Erythroblast (primary cell): Measurements from ENCODE around the gene AGAP1.

Experiments used
- GATA1 ChIP-seq: IDR thresholded peaks from 2 replicates; pipeline ENCODE4 v1.6.1; 2011; ENCODE audit warnings: low read depth, mild to moderate bottlenecking, control low read depth, low read length, moderate library complexity
- POLR2A ChIP-seq: IDR thresholded peaks from 2 replicates; pipeline ENCODE4 v1.6.1; 2011; ENCODE audit warnings: mild to moderate bottlenecking, low read length

DNA sequence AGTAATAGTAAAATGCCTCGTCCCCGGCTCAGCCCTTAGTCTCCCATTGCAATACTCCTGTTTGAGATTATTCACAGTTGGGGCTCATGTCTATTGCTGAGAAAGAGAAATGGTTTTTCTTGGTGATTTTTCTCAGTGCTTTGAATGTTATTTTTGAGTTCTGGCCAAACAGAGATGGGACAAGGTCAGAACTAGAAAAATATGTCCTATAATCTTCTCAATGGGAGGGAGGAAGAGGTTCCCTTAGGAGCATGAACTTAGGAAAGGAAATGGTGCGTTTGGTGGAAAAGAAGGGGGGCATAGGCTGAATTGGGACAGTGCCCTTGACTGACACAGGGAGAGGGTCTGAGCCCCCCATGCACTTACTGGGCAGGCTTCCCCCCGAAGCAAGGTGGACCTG, 133.8 kb downstream of the AGAP1 start:
- TF ChIP-seq POLR2A (no peak), GATA1 (no peak)
